Effector memory CD8-positive, alpha-beta T cell (primary cell): ENCODE results near the gene GUCY1B1.
A peak's percentile ranks its signal among the peaks of the same experiment; 100 is the strongest.
"Not testable (repeated sequence)": the region's sequence is repeated elsewhere in the genome, so short reads cannot be mapped to it uniquely, and the experiment has no call there.

Experiments used
- ATAC-seq: fragments of 150-1000 bp; cut with Tn5 transposase; replicated peaks from 2 replicates; pipeline ENCODE4 v1.10.0; 2021; ENCODE audit warnings: mild to moderate bottlenecking, moderate library complexity
- DNase-seq, 3 experiments: peaks; one replicate each; pipeline ENCODE4 v3.0.0; 2021
- H3K27ac Mint-ChIP-seq, 2 donors: one replicate each; pipeline ENCODE4 v1.8.0; 2022; ENCODE audit warnings: mild to moderate bottlenecking in 2 of 2, mixed read lengths in 2 of 2, moderate library complexity in 2 of 2
- H3K27me3 Mint-ChIP-seq, 2 donors: one replicate each; pipeline ENCODE4 v1.8.0; 2022; ENCODE audit warnings: mixed read lengths in 2 of 2
- H3K36me3 Mint-ChIP-seq: one replicate; pipeline ENCODE4 v1.8.0; 2022; ENCODE audit warnings: mild to moderate bottlenecking, moderate library complexity, mixed read lengths; ENCODE audit not compliant: insufficient read depth
- H3K4me1 Mint-ChIP-seq, 2 donors: one replicate each; pipeline ENCODE4 v1.8.0; 2022; ENCODE audit warnings: low read depth in 2 of 2, mixed read lengths in 2 of 2
- H3K4me3 Mint-ChIP-seq, 2 donors: one replicate each; pipeline ENCODE4 v1.8.0; 2022; ENCODE audit warnings: mild to moderate bottlenecking in 2 of 2, mixed read lengths in 2 of 2, moderate library complexity in 2 of 2
- H3K9me3 Mint-ChIP-seq, 2 donors: one replicate each; pipeline ENCODE4 v1.8.0; 2022; ENCODE audit warnings: mixed read lengths in 2 of 2

The GUCY1B1 gene

DNA sequence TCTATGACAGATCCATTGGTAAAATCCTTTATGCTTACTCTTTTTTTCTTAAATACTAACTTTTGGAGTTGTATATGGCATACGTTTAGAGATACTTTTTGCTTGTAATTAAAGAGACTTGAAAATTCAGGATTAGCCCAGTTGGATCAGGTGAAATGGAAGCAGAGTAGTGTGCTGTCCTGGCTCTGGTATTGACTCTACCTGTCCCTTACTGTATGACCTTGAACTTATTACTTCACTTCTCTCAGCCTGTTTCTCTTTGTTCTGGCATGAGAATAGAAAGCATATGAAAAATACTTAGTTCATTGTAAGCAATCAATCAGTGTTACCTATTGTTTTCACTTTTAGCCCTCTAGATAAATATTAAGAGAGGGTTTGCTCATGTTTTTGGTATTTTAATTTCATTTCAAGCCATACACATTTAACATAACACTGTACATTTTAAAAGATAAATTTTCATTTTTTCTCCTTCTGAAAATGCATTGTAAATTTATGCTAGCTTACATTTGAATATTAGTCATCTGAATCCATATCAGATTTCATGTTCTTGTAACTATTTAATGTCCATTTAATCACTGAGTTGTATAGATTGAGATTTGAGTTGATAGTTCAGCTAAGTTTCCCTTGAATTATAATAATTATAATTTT lies 35.9 kb downstream of the GUCY1B1 start:
- no peak overlapping the region for H3K27ac Mint-ChIP-seq

DNA sequence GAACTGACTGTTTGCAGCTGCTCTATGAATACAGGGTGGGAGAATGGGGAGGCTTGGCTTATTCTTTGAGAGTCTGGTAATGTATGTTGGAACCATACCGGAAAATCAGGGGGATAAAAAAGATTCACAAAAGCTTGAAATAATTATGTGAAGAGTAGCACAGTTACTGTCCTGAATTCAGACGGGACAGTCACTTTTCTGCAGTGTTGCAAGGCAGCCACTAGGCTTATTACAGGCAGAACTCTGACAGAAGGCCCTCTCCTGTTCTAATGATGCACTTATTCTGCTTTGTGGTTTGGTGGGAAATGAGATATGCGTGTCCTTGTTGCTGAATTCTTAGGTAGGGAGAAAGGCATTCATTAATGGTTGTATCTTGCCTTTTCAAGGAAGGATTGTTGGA lies 37.2 kb downstream of the GUCY1B1 start:
- Mint-ChIP-seq H3K4me3 (no peak overlapping the region), H3K27me3 (no peaks in the 10 kb centered on the region), H3K4me1 (no peaks in the 10 kb centered on the region), H3K27ac (no peak overlapping the region), H3K36me3 (no peaks in the 10 kb centered on the region), H3K9me3 (no peaks in the 10 kb centered on the region)
- no peak for DNase-seq
- ATAC-seq: no peak

More for the DNA sequence above, 35.9 kb downstream of the GUCY1B1 start:
- Mint-ChIP-seq H3K27me3 (no peaks in the 10 kb centered on the region), H3K36me3 (no peaks in the 10 kb centered on the region), H3K4me3 (no peak overlapping the region), H3K9me3 (no peaks in the 10 kb centered on the region), H3K4me1 (no peaks in the 10 kb centered on the region)
- ATAC-seq (no peak), DNase-seq (no peak)

DNA sequence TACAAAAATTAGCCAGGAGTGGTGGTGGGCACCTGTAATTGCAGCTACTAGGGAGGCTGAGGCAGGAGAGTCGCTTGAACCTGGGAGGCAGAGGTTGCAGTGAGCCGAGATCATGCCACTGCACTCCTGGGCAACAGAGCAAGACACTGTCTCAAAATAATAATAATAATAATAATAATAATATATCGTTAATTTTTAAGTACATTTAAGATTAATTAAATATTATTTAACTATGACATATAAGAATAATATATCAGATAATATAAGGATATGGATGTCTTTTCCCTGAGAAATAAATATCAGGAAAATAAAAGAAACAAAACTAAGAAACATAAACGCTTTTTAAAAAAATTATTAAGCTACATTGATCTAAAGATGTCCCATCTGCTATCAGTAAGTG lies 38.8 kb downstream of the GUCY1B1 start:
- H3K36me3 Mint-ChIP-seq, H3K9me3 Mint-ChIP-seq, H3K4me1 Mint-ChIP-seq, H3K27ac Mint-ChIP-seq, ATAC-seq, H3K4me3 Mint-ChIP-seq, DNase-seq, H3K27me3 Mint-ChIP-seq: not testable (repeated sequence)

DNA sequence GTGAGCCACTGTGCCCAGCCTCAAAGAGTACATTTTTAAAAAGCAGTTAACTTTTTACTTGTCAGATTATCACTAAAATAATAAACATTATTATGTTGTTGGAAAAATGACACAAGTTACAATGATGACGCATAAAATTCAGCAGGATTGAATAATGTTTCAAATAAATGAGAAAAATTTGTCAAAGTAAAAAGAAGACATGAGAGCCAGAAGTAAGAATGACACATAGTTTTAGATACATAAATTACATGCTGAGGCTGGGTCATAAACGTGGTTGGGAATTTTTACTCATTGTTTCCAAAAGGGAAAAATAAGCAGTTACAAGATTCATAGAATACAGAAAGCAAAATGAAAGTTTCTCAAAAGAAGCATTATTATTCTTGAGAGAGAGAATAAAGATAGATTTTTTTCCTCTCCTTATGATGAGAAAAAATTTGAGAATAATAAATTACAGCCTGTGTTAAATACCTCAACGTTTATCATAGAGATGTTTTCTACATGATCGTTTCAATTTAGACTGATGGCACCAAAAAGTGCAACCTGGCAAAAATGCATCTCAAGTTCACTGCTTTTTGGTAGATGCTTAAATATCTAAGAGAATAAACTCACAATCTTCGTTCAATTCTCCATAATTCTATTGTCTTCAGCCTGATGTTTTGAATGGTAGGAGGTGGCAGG lies 40.4 kb downstream of the GUCY1B1 start:
- Mint-ChIP-seq H3K4me1 (no peaks in the 10 kb centered on the region), H3K9me3 (no peaks in the 10 kb centered on the region), H3K27ac (no peak overlapping the region), H3K36me3 (no peaks in the 10 kb centered on the region), H3K27me3 (peaks cover 0 to 8% of the 10 kb centered on the region in 2 donors), H3K4me3 (no peak overlapping the region)
- ATAC-seq (no peak), DNase-seq (no peak)

DNA sequence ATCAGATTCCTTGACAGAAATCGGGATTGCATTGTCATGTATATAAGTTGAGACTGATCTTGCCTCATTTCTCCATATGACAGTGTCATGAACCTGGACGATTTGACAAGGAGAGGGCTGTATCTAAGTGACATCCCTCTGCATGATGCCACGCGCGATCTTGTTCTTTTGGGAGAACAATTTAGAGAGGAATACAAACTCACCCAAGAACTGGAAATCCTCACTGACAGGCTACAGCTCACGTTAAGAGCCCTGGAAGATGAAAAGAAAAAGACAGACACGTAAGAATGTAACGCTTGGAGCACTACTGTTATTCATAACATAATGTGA lies 40.9 kb downstream of the GUCY1B1 start:
- H3K4me1 Mint-ChIP-seq: no peaks in the 10 kb centered on the region
- H3K36me3 Mint-ChIP-seq: no peaks in the 10 kb centered on the region
- no peak overlapping the region for H3K4me3 Mint-ChIP-seq
- no peaks in the 10 kb centered on the region for H3K9me3 Mint-ChIP-seq
- DNase-seq (no peak), ATAC-seq (no peak)
- H3K27me3 Mint-ChIP-seq: peaks cover 0 to 8% of the 10 kb centered on the region in 2 donors
- no peak overlapping the region for H3K27ac Mint-ChIP-seq

DNA sequence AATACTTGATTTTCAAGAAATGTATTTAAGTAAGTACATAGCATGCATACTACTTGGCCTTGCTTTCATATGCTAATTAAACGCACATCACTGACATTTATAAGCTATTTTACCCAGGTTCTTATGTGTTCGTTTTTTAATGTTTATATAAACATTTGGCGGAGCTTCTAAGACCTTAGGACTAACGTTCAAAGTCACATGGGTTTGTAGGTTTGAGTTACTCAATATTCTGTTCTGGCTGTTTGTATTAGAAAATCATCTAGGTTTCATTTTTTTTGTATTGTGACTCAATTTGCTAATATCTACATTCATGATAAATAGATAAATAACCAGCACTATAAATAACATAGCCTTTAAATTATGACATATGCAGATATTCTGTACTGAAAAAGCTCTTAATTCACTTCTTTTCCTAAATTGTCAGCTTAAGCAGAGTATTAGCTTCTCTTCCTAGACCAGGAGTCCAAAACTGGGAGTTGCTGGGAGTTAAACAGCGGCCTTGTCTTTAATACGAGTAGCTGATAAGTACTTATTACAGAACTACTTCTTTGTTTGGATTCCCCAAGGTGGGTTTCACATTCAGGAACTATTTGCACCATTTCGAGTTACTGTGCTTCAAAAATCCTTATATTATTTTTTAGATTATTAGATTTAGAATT lies 42.0 kb downstream of the GUCY1B1 start:
- Mint-ChIP-seq H3K27me3 (peaks cover 0 to 8% of the 10 kb centered on the region in 2 donors), H3K27ac (no peak overlapping the region), H3K4me1 (no peaks in the 10 kb centered on the region), H3K36me3 (no peaks in the 10 kb centered on the region), H3K4me3 (no peak overlapping the region), H3K9me3 (no peaks in the 10 kb centered on the region)
- DNase-seq (no peak), ATAC-seq (no peak)

DNA sequence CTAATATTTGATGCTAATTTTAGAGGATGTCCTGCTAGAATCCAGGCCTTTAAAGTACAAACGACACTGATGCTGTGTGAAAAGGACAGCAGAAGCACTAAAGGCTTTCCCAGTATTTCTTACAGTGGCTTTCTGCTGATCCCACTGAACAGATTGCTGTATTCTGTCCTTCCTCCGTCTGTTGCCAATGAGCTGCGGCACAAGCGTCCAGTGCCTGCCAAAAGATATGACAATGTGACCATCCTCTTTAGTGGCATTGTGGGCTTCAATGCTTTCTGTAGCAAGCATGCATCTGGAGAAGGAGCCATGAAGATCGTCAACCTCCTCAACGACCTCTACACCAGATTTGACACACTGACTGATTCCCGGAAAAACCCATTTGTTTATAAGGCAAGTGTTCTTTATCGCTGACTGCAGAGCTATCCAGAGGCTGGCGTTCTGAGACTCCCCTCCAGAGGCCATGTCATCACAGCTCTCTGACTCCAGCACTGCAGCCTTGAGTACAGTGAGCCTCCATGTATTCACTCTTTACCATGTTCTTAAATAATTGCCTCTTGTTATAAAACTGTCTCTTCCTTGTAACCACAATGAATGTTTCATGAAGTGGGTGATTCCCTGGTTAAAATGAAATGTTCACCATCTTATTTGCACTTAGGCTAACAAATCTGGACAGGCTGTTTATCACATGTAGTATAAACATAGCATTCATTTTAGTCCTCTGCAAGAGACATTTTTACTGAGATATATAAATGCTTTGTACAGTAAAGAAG lies 43.6 kb downstream of the GUCY1B1 start:
- DNase-seq (no peak), ATAC-seq (no peak)
- no peaks in the 10 kb centered on the region for H3K9me3 Mint-ChIP-seq
- H3K36me3 Mint-ChIP-seq: no peaks in the 10 kb centered on the region
- no peak overlapping the region for H3K4me3 Mint-ChIP-seq
- no peak overlapping the region for H3K27ac Mint-ChIP-seq
- peaks cover 0 to 8% of the 10 kb centered on the region in 2 donors for H3K27me3 Mint-ChIP-seq
- H3K4me1 Mint-ChIP-seq: no peaks in the 10 kb centered on the region

DNA sequence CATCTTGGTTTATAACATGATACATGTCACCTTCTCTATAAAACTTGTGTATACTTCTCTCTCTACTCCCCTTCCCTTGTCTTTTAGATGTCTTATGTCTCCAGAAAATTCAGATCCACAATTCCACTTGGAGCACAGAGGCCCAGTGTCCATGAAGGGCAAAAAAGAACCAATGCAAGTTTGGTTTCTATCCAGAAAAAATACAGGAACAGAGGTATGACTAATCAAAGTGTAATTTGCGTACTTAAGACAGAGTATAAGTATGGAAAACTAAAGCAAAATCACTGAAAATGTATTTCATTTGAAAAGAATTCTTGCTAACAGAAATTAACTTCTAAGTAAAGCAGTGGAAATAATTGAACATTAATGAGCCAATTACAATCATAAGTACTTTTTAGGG lies 46.2 kb downstream of the GUCY1B1 start:
- no peak for DNase-seq
- Mint-ChIP-seq H3K27me3 (peaks cover 0 to 8% of the 10 kb centered on the region in 2 donors), H3K4me1 (no peaks in the 10 kb centered on the region), H3K9me3 (no peaks in the 10 kb centered on the region), H3K27ac (no peak overlapping the region), H3K36me3 (no peaks in the 10 kb centered on the region), H3K4me3 (no peak overlapping the region)
- no peak for ATAC-seq

DNA sequence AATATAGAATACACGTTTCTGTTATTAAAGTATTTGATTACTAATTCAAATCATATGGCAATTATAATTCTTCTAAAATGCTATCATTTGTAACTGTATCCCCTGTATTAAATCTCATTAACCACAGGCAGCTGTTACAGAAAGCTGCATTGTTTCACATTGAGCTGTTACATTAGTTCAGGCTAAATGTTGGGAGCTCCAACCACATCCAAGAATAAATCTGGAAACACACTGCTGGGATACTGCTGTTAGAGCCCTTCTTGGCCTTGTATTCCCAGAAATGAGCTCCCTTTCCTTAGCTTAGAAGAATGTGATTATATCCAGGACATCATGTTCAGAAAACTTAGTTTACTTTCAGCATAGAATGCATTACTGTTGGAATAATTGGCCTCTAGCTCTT lies 48.2 kb downstream of the GUCY1B1 start:
- H3K4me1 Mint-ChIP-seq: no peaks in the 10 kb centered on the region
- ATAC-seq (no peak), DNase-seq (no peak)
- peaks cover 0 to 7% of the 10 kb centered on the region in 2 donors for H3K27me3 Mint-ChIP-seq
- H3K36me3 Mint-ChIP-seq: no peaks in the 10 kb centered on the region
- H3K27ac Mint-ChIP-seq: no peak overlapping the region
- H3K9me3 Mint-ChIP-seq: no peaks in the 10 kb centered on the region
- H3K4me3 Mint-ChIP-seq: no peak overlapping the region

DNA sequence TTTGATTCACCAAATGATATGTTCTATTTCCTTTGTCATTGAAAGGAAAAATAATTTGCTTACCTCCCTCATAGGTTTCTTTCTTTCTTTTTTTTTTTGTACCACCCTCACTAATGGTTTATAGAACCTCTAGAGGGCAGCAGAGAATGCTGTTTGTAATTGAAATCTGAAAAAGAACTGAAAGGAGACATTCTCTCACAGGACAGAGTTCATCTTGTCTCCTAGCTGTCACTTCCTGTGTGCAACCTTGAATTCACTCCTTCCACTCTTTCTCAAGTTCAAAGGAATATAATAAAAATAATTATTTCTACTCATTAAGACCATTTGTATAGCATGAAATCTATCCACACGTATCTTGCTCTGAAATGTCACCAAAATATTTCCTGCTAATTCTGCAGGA lies 51.0 kb downstream of the GUCY1B1 start:
- DNase-seq (no peak), ATAC-seq (peak; percentile 50)
- no peak overlapping the region for H3K4me3 Mint-ChIP-seq
- no peaks in the 10 kb centered on the region for H3K27me3 Mint-ChIP-seq
- H3K4me1 Mint-ChIP-seq: no peaks in the 10 kb centered on the region
- H3K36me3 Mint-ChIP-seq: no peaks in the 10 kb centered on the region
- no peak overlapping the region for H3K27ac Mint-ChIP-seq
- no peaks in the 10 kb centered on the region for H3K9me3 Mint-ChIP-seq

DNA sequence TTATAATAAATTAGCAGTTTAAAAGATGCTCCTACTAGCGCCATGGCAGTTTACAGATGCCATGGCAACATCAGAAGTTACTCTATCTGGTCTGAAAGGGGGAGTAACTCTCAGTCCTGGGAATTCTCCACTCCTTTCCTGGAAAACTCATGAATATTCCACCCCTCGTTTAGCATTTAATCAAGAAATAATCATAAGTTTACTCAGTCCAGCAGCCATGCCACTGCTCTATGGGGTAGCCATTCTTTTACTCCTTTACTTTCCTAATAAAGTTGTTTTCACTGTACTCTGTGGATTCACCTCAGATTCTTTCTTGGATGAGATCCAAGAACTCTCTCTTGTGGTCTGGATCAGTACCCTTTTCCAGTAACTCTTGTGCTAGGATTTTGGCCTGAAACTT lies 52.3 kb downstream of the GUCY1B1 start:
- H3K4me3 Mint-ChIP-seq: no peak overlapping the region
- no peak overlapping the region for H3K27ac Mint-ChIP-seq
- DNase-seq: no peak
- H3K4me1 Mint-ChIP-seq: no peaks in the 10 kb centered on the region
- ATAC-seq: no peak
- H3K27me3 Mint-ChIP-seq: no peaks in the 10 kb centered on the region
- no peaks in the 10 kb centered on the region for H3K36me3 Mint-ChIP-seq
- no peaks in the 10 kb centered on the region for H3K9me3 Mint-ChIP-seq

DNA sequence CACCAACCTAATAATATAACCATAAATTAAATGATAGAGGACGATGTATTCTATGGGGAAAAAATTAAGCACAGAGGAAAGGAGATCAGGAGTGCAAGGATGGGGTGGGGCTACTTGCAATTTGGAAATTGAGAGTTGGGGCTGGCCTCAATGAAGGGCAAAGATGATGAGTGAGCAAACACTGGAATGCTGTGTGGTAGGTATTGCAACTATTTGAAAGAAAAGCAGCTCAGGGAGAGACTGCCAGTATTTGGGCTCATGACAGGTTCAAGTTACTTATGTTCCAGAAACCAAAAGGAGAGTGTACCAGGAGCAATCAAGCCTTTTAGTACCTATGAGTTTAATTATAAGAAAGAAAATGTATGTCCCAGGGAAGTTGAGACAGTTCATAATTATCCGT lies 59.8 kb downstream of the GUCY1B1 start:
- no peaks in the 10 kb centered on the region for H3K9me3 Mint-ChIP-seq
- DNase-seq (no peak), ATAC-seq (no peak)
- no peak overlapping the region for H3K4me3 Mint-ChIP-seq
- no peaks in the 10 kb centered on the region for H3K36me3 Mint-ChIP-seq
- H3K4me1 Mint-ChIP-seq: no peaks in the 10 kb centered on the region
- H3K27ac Mint-ChIP-seq: no peak overlapping the region
- no peaks in the 10 kb centered on the region for H3K27me3 Mint-ChIP-seq

DNA sequence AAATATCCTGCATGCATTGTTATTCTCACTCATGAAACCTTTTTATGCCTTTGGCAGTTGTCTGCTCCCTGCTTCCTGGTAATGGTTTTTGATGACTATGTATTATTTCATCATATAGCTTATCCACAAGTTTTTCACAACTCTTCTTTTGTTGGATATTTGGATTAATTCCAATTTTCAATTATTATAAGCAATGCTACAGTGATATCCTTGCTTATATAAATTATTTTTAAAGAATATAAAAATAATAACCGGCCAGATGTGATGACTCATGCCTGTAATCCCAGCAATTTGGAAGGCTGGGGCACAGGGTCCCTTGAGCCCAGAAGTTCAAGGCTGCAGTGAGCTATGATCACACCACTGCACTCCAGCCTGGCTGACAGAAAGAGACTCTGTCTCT lies 60.2 kb downstream of the GUCY1B1 start:
- Mint-ChIP-seq H3K4me1 (no peaks in the 10 kb centered on the region), H3K36me3 (no peaks in the 10 kb centered on the region)
- no peak for DNase-seq

More for the DNA sequence above, 60.2 kb downstream of the GUCY1B1 start:
- H3K4me3 Mint-ChIP-seq: no peak overlapping the region
- no peaks in the 10 kb centered on the region for H3K9me3 Mint-ChIP-seq
- H3K27ac Mint-ChIP-seq: no peak overlapping the region
- H3K27me3 Mint-ChIP-seq: no peaks in the 10 kb centered on the region
- no peak for ATAC-seq
